T-helper 1 cell treated with Interleukin-12 subunit alpha and Interleukin-12 subunit beta and Interleukin-4 antibody, amounts not matched to agents 30 μg/mL and 1 μg/mL, for 36 hours (primary cell): ENCODE results near the gene ZMYM2.

Experiments
- H3K27ac Mint-ChIP-seq: one replicate; pipeline ENCODE4 v1.8.0; 2021; ENCODE audit warnings: mild to moderate bottlenecking, mixed read lengths
- H3K27me3 Mint-ChIP-seq: one replicate; pipeline ENCODE4 v1.8.0; 2021; ENCODE audit warnings: low read depth, mixed read lengths
- H3K36me3 Mint-ChIP-seq: one replicate; pipeline ENCODE4 v1.8.0; 2021; ENCODE audit warnings: low read depth, mixed read lengths
- H3K4me1 Mint-ChIP-seq: one replicate; pipeline ENCODE4 v1.8.0; 2021; ENCODE audit warnings: low read depth, mixed read lengths
- H3K4me3 Mint-ChIP-seq: one replicate; pipeline ENCODE4 v1.8.0; 2021; ENCODE audit warnings: mild to moderate bottlenecking, moderate library complexity, mixed read lengths
- H3K9me3 Mint-ChIP-seq: one replicate; pipeline ENCODE4 v1.8.0; 2021; ENCODE audit warnings: mixed read lengths

ZMYM2 gene

GRCh38 chr13:20137875-20138274 lies 179.3 kb downstream of the ZMYM2 start:
- Mint-ChIP-seq H3K27me3 (peaks cover 52% of the 10 kb centered on the region), H3K4me3 (no peak overlapping the region)

GRCh38 chr13:20140487-20140886 lies 182.0 kb downstream of the ZMYM2 start:
- no peaks in the 10 kb centered on the region for H3K9me3 Mint-ChIP-seq
- no peak overlapping the region for H3K4me3 Mint-ChIP-seq
- peaks cover 60% of the 10 kb centered on the region for H3K27me3 Mint-ChIP-seq
- peaks cover 3% of the 10 kb centered on the region for H3K4me1 Mint-ChIP-seq
- no peaks in the 10 kb centered on the region for H3K36me3 Mint-ChIP-seq
- no peak overlapping the region for H3K27ac Mint-ChIP-seq

More at GRCh38 chr13:20137875-20138274, 179.3 kb downstream of the ZMYM2 start:
- Mint-ChIP-seq H3K36me3 (no peaks in the 10 kb centered on the region), H3K27ac (no peak overlapping the region), H3K4me1 (peaks cover 3% of the 10 kb centered on the region), H3K9me3 (no peaks in the 10 kb centered on the region)
